Stimulated activated CD4-positive, alpha-beta T cell treated with anti-CD3 and anti-CD28 coated beads, Interleukin-12 subunit alpha, Interleukin-12 subunit beta, amount 100 ng/mL, for 24 hours (primary cell): ENCODE results near the gene CDK11A.
A peak's percentile ranks its signal among the peaks of the same experiment; 100 is the strongest.
"Not testable (repeated sequence)": the region's sequence is repeated elsewhere in the genome, so short reads cannot be mapped to it uniquely, and the experiment has no call there.

Experiments used
- DNase-seq, 2 experiments: peaks; one replicate each; pipeline ENCODE4 v3.0.0-alpha.2; 2020; ENCODE audit warnings: low read depth in 2 of 2

The CDK11A gene

GRCh38 chr1:1754051-1754815 is 30.1 kb upstream of the CDK11A start:
- no peak for DNase-seq

DNA sequence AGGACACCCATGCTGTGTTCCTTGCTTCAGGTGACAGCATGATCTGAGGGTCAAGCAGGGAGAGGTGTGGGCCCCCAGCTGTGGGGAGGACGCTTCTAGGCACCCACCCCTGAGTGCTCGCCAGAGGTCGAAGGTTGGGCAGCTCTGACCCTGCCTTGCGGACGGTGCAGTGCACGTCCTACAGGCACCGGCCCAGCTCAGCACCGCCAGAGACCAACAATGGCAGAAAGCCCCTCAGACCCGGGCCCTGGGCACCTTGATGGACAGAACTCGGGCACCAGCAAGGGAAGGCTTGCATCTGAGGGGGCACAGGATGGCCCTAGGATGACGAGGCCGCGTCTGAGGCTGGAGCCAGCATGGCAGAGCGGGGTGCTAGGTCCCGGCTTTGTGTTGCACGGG is 29.4 kb upstream of the CDK11A start:
- DNase-seq = no peak

DNA sequence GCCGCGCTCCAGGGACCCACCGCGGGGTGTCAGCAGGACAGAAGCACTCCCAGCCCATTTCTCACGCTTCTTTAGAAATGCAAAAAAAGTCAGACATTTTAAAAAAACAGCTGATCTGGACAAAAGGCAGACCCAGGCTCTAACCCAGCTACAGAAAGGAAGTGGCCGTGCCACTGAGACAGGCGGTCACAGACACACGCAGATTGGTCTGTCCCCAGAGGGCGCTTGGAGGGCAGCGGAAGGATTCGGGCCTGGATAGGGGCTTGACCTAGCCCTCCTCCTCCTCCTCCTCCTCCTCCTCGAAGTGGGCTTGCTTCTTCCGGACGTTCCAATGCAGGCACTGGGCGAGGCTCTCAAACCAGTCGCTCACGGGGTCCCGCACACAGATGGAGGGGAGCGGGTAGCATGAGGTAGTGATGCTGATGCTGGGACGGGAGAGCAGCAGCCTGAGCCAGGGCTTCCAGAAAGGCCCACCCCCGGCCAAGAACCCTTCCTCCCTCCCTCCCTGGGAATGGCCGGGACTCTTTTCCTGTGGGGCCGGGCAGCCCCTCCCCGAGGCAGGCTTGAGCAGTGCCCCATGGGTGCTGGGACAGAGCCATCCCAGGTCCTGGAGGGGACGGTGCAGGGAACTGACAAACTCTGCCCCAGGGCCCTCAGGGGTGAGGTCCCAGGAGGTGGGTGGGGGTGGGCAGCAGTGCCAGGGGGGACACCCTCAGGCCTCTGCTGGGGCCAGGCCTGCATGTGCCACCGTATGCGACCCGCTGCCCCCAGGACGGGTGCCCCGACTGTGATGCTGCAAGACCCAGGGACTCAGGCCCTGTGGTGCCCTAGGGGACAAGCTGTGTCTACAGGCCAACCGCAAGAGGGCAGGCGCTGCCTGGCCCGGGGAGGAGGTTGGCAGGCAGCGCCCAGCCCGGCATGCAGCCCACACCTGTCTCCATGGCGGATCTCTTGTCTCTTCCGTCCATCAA is 28.8 kb upstream of the CDK11A start:
- no peak for DNase-seq

DNA sequence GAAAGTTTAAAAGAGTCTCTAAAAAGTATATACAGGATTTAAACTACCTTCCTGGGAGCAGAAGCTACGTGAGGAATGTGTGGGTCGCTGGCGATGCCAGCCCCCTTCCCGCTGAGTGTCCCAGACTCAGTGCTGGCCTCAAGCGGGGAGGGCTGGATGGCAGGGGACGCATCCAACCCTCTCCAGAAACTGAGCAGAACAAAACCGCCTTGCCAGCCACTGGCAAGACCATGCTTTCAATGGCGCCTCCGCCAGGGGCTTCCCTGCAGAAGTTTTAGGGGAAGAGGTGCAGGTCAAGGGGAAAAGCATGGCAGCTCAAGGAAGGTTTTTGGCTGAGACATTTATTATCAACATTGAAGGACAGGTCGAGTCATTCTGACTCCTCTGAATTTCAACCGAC is 28.0 kb upstream of the CDK11A start:
- DNase-seq = no peak

GRCh38 chr1:1749941-1750340 is 25.8 kb upstream of the CDK11A start:
- not testable (repeated sequence) for DNase-seq

DNA sequence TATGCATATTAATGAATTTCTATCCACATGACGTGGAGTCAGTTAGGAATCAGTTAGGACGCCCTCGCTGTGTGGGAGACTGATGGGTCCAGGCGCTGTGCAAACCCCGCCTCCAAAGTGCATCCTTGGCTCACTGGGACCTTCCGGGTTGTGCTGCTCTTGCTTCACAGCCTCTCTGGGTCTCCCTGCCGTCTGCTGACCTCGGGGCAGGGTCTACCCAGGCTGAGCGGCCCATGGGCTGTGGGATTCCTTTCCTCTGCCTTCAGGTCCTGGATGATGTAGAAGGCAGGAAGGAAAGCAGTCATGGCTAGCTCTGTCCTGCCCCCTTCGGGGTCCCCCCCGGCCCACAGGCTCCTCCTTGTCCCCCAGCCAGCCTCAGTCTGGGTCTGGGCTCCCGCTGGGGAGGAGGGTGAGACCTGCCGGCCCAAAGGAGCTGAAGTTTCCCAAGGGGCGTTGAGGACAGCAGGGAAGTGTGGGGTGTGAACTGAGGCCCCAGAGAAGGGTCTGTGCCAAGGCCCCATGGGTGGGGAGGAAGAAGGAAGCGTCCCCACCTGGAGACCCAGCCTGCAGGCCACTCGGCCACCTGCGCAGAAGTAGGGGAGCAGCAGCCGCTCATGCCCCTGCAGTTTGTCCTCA is 24.6 kb upstream of the CDK11A start:
- DNase-seq = no peak

DNA sequence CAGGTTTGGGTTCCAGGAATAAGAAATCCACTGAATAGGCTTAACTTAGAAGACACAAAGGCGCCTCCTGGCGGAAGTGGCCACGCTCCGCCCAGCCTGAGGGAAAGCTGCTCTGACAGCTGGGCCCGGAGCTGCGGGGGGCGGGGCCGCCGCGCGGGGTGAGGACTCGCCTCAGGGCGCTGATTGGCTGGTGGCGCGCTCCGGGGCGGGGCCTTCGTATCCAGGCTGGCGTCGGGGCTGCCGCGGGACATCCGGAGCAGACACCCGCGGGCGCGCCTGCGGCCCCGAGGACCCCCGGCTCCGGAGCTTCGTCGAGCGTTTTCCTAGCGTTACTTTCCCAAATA is 22.4 kb upstream of the CDK11A start:
- not testable (repeated sequence) for DNase-seq

GRCh38 chr1:1745651-1746565 is 21.8 kb upstream of the CDK11A start:
- peak; percentile 81 to 88 for DNase-seq

GRCh38 chr1:1742529-1742928 is 18.4 kb upstream of the CDK11A start:
- DNase-seq = not testable (repeated sequence)

GRCh38 chr1:1741013-1741412 is 16.9 kb upstream of the CDK11A start:
- not testable (repeated sequence) for DNase-seq

GRCh38 chr1:1738799-1739337 is 14.7 kb upstream of the CDK11A start:
- DNase-seq = not testable (repeated sequence)

DNA sequence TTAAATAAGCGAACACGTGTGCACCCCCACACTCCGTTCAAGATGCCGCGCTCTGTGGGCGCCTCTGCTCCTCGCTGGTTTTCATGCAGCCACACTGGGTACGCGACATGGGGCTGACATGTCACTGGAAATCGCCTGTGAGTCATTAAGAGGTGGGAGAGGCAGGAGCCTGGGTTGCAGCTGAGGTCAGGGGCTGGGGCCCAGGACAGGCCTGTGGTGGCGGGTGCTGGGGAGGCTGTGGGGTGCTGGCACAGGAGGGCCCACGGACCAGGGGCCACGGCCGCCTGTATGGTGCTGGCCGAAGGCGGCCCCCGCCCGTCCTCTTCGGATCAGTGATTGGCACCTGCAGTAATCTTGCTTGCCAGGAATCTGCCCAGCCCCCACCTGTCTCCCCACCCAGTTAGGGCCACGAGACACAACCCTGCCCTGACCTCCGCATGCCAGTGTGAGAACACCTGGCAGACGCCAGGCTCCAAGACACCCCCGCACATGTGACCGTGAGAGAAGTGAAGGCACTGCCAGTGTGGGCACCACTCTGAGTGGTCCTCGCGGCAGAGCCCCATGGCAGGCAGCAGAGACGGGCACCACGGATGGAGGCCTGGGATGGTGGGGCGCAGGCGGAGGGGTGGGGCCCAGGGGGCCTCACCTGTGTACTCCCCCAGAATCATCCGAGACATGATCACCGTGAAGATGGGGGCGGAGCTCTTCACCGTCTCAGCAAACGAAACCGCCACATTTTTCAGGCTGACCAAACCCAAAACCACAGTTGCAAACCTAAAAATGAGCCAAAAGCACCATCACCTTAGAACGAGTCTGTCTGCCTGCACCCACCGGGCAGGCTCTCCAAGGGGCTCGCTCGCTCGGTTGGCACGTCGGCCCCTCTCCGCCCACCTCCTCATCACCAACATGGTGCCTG is 13.8 kb upstream of the CDK11A start:
- not testable (repeated sequence) for DNase-seq

- no peak for DNase-seq
Measured at GRCh38 chr1:1732381-1732780, 8.2 kb upstream of the CDK11A start.

DNA sequence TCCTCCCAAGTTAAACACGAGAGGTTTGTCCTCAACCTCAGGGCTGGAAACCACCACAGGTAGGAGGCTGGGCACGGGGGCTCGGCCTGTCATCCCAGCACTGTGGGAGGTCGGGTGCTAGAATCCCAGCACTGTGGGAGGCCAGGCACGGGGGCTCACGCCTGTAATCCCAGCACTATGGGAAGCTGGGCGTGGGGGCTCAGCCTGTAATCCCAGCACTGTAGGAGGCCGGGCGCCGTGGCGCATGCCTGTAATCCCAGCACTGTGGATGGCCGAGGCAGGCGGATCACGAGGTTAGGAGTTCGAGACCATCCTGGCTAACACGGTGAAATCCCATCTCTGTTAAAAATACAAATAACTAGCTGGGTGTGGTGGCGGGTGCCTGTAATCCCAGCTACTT is 6.7 kb upstream of the CDK11A start:
- no peak for DNase-seq

- DNase-seq = not testable (repeated sequence)
Measured at GRCh38 chr1:1730230-1730629, 6.1 kb upstream of the CDK11A start.

GRCh38 chr1:1729116-1729816 is 5.1 kb upstream of the CDK11A start:
- not testable (repeated sequence) for DNase-seq

- not testable (repeated sequence) for DNase-seq
Measured at GRCh38 chr1:1728308-1729005, 4.3 kb upstream of the CDK11A start.

- not testable (repeated sequence) for DNase-seq
Measured at GRCh38 chr1:1727131-1727651, 3.0 kb upstream of the CDK11A start.
